Fibroblast of lung (primary cell): ENCODE measurements around the gene CRTC1.

Experiments
- EZH2 ChIP-seq: IDR thresholded peaks from 2 replicates; pipeline ENCODE4 v1.5.1; 2012; ENCODE audit warnings: low read length, control low read depth, mild to moderate bottlenecking; ENCODE audit errors: missing control alignments
- TF ChIP-seq, protein P1 (sequence below), 2 donors: IDR thresholded peaks in 1 of 2; conservative IDR thresholded peaks in 1 of 2; 1 replicate in 1 of 2; 2 replicates in 1 of 2; pipeline ENCODE4 v1.5.1; 2011 to 2012; ENCODE audit warnings: low read length in 2 of 2, control low read depth in 1 of 2, inconsistent platforms in 1 of 2, low read depth in 1 of 2, mild to moderate bottlenecking in 1 of 2

GRCh38 chr19:18648973-18649315, 34.5 kb upstream of the CRTC1 start:
- TF ChIP-seq, protein P1, sequence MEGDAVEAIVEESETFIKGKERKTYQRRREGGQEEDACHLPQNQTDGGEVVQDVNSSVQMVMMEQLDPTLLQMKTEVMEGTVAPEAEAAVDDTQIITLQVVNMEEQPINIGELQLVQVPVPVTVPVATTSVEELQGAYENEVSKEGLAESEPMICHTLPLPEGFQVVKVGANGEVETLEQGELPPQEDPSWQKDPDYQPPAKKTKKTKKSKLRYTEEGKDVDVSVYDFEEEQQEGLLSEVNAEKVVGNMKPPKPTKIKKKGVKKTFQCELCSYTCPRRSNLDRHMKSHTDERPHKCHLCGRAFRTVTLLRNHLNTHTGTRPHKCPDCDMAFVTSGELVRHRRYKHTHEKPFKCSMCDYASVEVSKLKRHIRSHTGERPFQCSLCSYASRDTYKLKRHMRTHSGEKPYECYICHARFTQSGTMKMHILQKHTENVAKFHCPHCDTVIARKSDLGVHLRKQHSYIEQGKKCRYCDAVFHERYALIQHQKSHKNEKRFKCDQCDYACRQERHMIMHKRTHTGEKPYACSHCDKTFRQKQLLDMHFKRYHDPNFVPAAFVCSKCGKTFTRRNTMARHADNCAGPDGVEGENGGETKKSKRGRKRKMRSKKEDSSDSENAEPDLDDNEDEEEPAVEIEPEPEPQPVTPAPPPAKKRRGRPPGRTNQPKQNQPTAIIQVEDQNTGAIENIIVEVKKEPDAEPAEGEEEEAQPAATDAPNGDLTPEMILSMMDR (conservative IDR thresholded peaks at IDR 0.05 in 1 of 2, IDR thresholded peaks at IDR 0.05 in 1 of 2; ENCODE audit: low read depth in 1 of 2, low read length in 2 of 2): no peak
- TF ChIP-seq EZH2: no peak
